WI38 (cell line): ENCODE data around the gene LGALS3BP.
A peak's percentile ranks its signal among the peaks of the same experiment; 100 is the strongest.

Source experiments
- H3K4me3 ChIP-seq: 2 replicates; pipeline ENCODE4 v1.5.1; 2011; ENCODE audit warnings: low read depth, mild to moderate bottlenecking, control low read depth, low read length
- CTCF ChIP-seq: IDR thresholded peaks from 2 replicates; pipeline ENCODE4 v1.5.1; 2012; ENCODE audit warnings: low read depth, mild to moderate bottlenecking, control low read depth, low read length

The LGALS3BP gene

GRCh38 chr17:78981010-78981888 lies 1.5 kb upstream of the LGALS3BP start:
- no peak for TF ChIP-seq CTCF
- no peak overlapping the region for H3K4me3 ChIP-seq

- no peak overlapping the region for H3K4me3 ChIP-seq
- TF ChIP-seq CTCF, result no peak
Observed at GRCh38 chr17:78980624-78980972, 875 bp upstream of the LGALS3BP start.

GRCh38 chr17:78977997-78978973 lies 1.4 kb downstream of the LGALS3BP start:
- TF ChIP-seq CTCF, result no peak
- no peak overlapping the region for H3K4me3 ChIP-seq

- no peak for TF ChIP-seq CTCF
- no peak overlapping the region for H3K4me3 ChIP-seq
Observed at GRCh38 chr17:78977681-78977943, 2.1 kb downstream of the LGALS3BP start.

- H3K4me3 ChIP-seq, result no peak overlapping the region
- no peak for TF ChIP-seq CTCF
Observed at GRCh38 chr17:78976907-78977680, 2.6 kb downstream of the LGALS3BP start.

GRCh38 chr17:78974635-78975591 lies 4.8 kb downstream of the LGALS3BP start:
- no peak for TF ChIP-seq CTCF
- H3K4me3 ChIP-seq, result peak overlapping the region; percentile 18; the same call in 1 of the 2 replicates
